Neural cell (in vitro differentiated cells): ENCODE measurements around the gene RAPGEF5. TPM values are rescaled to one million over a fixed set of nuclear protein-coding genes. Genes with fewer than 3 reads are reported as not detected.

ENCODE experiments used
- H2AFZ ChIP-seq: fragments of 200-600, 300-800 bp; sonication (generic), shearing (Covaris generic); 2 replicates; pipeline ENCODE4 v1.6.0; 2014; ENCODE audit warnings: low read depth, mild to moderate bottlenecking, antibody characterized with exemption, low read length, moderate library complexity
- H3F3A ChIP-seq: fragments of 200-600 bp; shearing (Covaris generic); 2 replicates; pipeline ENCODE4 v1.6.1; 2016; ENCODE audit warnings: mild to moderate bottlenecking, moderate library complexity, mixed read lengths, antibody characterized with exemption, low read length; ENCODE audit not compliant: insufficient read depth, poor library complexity, severe bottlenecking
- H3K27ac ChIP-seq: fragments of 200-600, 300-800 bp; sonication (generic), shearing (Covaris generic); 2 replicates; pipeline ENCODE4 v1.5.1; 2014; ENCODE audit warnings: mild to moderate bottlenecking, low read length, moderate library complexity
- H3K27me3 ChIP-seq: fragments of 300-800, 200-600 bp; sonication (generic), shearing (Covaris generic); 2 replicates; pipeline ENCODE4 v1.6.0; 2014; ENCODE audit warnings: mild to moderate bottlenecking, low read depth, low read length, moderate library complexity; ENCODE audit not compliant: insufficient read depth
- H3K36me3 ChIP-seq: fragments of 300-800, 200-600 bp; sonication (generic), shearing (Covaris generic); 2 replicates; pipeline ENCODE4 v1.5.1; 2014; ENCODE audit warnings: mild to moderate bottlenecking, antibody characterized with exemption, low read length, moderate library complexity; ENCODE audit not compliant: insufficient read depth
- H3K4me2 ChIP-seq: fragments of 300-800, 200-600 bp; sonication (generic), shearing (Covaris generic); 2 replicates; pipeline ENCODE4 v1.6.0; 2014; ENCODE audit warnings: mild to moderate bottlenecking, low read length
- H3K4me3 ChIP-seq: fragments of 300-800, 200-600 bp; sonication (generic), shearing (Covaris generic); 2 replicates; pipeline ENCODE4 v1.5.1; 2014; ENCODE audit warnings: mild to moderate bottlenecking, low read length, moderate library complexity
- H3K79me2 ChIP-seq: fragments of 200-600 bp; shearing (Covaris generic); replicated peaks from 2 replicates; pipeline ENCODE4 v1.6.0; 2014; ENCODE audit warnings: mild to moderate bottlenecking, low read length, moderate library complexity; ENCODE audit not compliant: insufficient read depth
- H3K9ac ChIP-seq: fragments of 300-800, 200-600 bp; sonication (generic), shearing (Covaris generic); 2 replicates; pipeline ENCODE4 v1.6.1; 2016; ENCODE audit warnings: mild to moderate bottlenecking, low read length, mixed read lengths
- H3K9me2 ChIP-seq: fragments of 200-600 bp; shearing (Covaris generic); 2 replicates; pipeline ENCODE4 v1.6.1; 2016; ENCODE audit warnings: mild to moderate bottlenecking, low read length, mixed read lengths; ENCODE audit not compliant: insufficient read depth
- H3K9me3 ChIP-seq: fragments of 200-600, 300-800 bp; sonication (generic), shearing (Covaris generic); 2 replicates; pipeline ENCODE4 v1.6.1; 2016; ENCODE audit warnings: mild to moderate bottlenecking, mixed run types, low read length, moderate library complexity, mixed read lengths
- H4K20me1 ChIP-seq: fragments of 200-600 bp; shearing (Covaris generic); 2 replicates; pipeline ENCODE4 v1.6.1; 2016; ENCODE audit warnings: mild to moderate bottlenecking, mixed run types; ENCODE audit not compliant: insufficient read depth
- CTCF ChIP-seq: fragments of 450-650 bp; IDR thresholded peaks from 2 replicates; pipeline ENCODE4 v1.5.1; 2014; ENCODE audit warnings: antibody characterized with exemption, mild to moderate bottlenecking, moderate library complexity; ENCODE audit not compliant: poor library complexity, severe bottlenecking
- EP300 ChIP-seq: fragments of 450-650 bp; conservative IDR thresholded peaks from 2 replicates; pipeline ENCODE4 v1.6.1; 2014; ENCODE audit warnings: antibody characterized with exemption, mild to moderate bottlenecking, moderate library complexity; ENCODE audit not compliant: poor library complexity, severe bottlenecking
- EZH2 ChIP-seq: fragments of 200-600, 300-800 bp; shearing (Covaris generic), sonication (generic); IDR thresholded peaks from 2 replicates; pipeline ENCODE4 v1.6.1; 2014; ENCODE audit warnings: antibody characterized with exemption, low read length, borderline replicate concordance, mild to moderate bottlenecking; ENCODE audit not compliant: insufficient read depth, poor library complexity, severe bottlenecking
- MXI1 ChIP-seq: fragments of 450-650 bp; conservative IDR thresholded peaks from 2 replicates; pipeline ENCODE4 v1.6.1; 2014; ENCODE audit warnings: antibody characterized with exemption, mild to moderate bottlenecking; ENCODE audit not compliant: poor library complexity, severe bottlenecking
- POLR2AphosphoS5 ChIP-seq: IDR thresholded peaks from 2 replicates; pipeline ENCODE4 v1.6.1; 2012
- RAD21 ChIP-seq: fragments of 450-650 bp; conservative IDR thresholded peaks from 2 replicates; pipeline ENCODE4 v1.6.1; 2014; ENCODE audit warnings: antibody characterized with exemption, mild to moderate bottlenecking, moderate library complexity
- REST ChIP-seq: IDR thresholded peaks from 2 replicates; pipeline ENCODE4 v1.6.1; 2012; ENCODE audit warnings: borderline replicate concordance
- SMC3 ChIP-seq: fragments of 450-650 bp; conservative IDR thresholded peaks from 2 replicates; pipeline ENCODE4 v1.6.1; 2014; ENCODE audit warnings: antibody characterized with exemption, mild to moderate bottlenecking, moderate library complexity; ENCODE audit not compliant: poor library complexity
- TAF1 ChIP-seq: IDR thresholded peaks from 2 replicates; pipeline ENCODE4 v1.6.1; 2012; ENCODE audit warnings: low read depth
- polyA plus RNA-seq: library from polyadenylated mRNA; depleted of rRNA; stranded (reverse); fragments of >200 nt; gene quantifications from 2 replicates; pipeline ENCODE4 v1.2.3, GENCODE V29; 2014

Gene RAPGEF5
- polyA plus RNA-seq, 1 donor from 2014 or later = 48.0 TPM

- Histone ChIP-seq H3K79me2 (no peaks in the 10 kb centered on the region), H3K9me2 (no peaks in the 10 kb centered on the region), H3K4me3 (no peak overlapping the region), H3F3A (no peaks in the 10 kb centered on the region), H3K27me3 (no peaks in the 10 kb centered on the region), H3K36me3 (no peaks in the 10 kb centered on the region), H3K9ac (no peak overlapping the region), H3K4me2 (no peak overlapping the region), H3K9me3 (no peaks in the 10 kb centered on the region), H3K27ac (no peak overlapping the region), H4K20me1 (no peaks in the 10 kb centered on the region), H2AFZ (no peak overlapping the region)
- TF ChIP-seq TAF1 (no peak), CTCF (no peak), EP300 (no peak), REST (no peak), RAD21 (no peak)
Observed at GRCh38 chr7:22235134-22235533, 121.8 kb downstream of the RAPGEF5 start.

- H3K27me3 ChIP-seq = no peaks in the 10 kb centered on the region
- H2AFZ ChIP-seq = no peak overlapping the region
- TF ChIP-seq RAD21 (no peak), EP300 (no peak), REST (no peak), TAF1 (no peak), CTCF (no peak), MXI1 (no peak), SMC3 (no peak), EZH2 (no peak), POLR2AphosphoS5 (no peak)
- H3F3A ChIP-seq = no peaks in the 10 kb centered on the region
- no peaks in the 10 kb centered on the region for H4K20me1 ChIP-seq
- H3K9me3 ChIP-seq = no peaks in the 10 kb centered on the region
- no peaks in the 10 kb centered on the region for H3K9me2 ChIP-seq
- no peak overlapping the region for H3K9ac ChIP-seq
- no peaks in the 10 kb centered on the region for H3K79me2 ChIP-seq
- H3K36me3 ChIP-seq = no peaks in the 10 kb centered on the region
- no peak overlapping the region for H3K27ac ChIP-seq
- no peak overlapping the region for H3K4me3 ChIP-seq
- H3K4me2 ChIP-seq = no peak overlapping the region
Observed at GRCh38 chr7:22234227-22234626, 122.7 kb downstream of the RAPGEF5 start.
